ENCODE measurements around the gene RPA1. TPM values are rescaled to one million over a fixed set of nuclear protein-coding genes. Genes with fewer than 3 reads are reported as not detected.

Gene RPA1
- total RNA-seq (2022; extraction: Qiagen RNA extraction; ENCODE audit: low read depth) = 63.2 to 90.7 TPM (median 73.1 TPM) in 5 replicates

DNA sequence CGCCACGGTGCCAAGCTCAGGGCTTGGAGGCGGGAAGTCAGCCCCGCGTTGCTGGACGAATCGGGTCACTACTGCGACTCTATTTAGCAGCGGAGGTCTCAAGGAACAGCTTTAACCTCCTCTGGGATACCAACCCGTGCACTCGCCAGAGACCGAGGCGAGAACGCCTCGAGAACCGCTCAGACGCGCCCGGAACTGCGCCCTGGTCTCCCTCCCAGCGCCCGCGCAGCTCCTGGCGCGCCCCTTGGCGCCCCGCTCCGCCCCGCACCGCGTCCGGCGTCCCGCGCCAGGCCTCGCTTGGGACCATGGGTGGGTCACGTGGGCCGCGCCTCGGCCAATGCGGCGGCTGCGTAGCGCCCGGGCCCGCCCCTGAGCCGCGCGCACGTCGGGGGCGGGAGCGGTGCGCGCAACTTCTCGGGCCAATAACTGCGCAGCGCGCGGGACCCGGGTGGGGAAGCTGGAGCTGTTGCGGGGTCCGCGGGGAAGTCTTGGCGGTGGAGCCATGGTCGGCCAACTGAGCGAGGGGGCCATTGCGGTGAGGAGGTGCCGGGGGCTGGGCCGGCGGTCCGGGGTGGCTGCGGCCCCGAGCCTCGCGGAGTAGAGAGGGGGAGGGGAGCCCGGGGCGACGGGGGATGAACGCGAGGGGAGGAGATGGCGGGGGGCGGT, at the start of gene RPA1, which contains the start of gene SMYD4:
Gene RPA1, plus strand, starts transcription at position 414 of the 666 bp plus-strand sequence. Its CDS starts 89 bp downstream, at position 503.
Gene SMYD4, minus strand, starts transcription at position 311 of the 666 bp plus-strand sequence. CDS start 1,908 bp downstream, outside the sequence.

Other genes starting within 250 kb of the RPA1 start
- gene SLC43A2, start 201.2 kb upstream of the RPA1 start, total RNA-seq (2022; extraction: Qiagen RNA extraction; ENCODE audit: low read depth) = 4.0 to 8.0 TPM (median 7.2 TPM) in 5 replicates
- gene SCARF1, start 184.3 kb upstream of the RPA1 start, total RNA-seq (2022; extraction: Qiagen RNA extraction; ENCODE audit: low read depth) = 0.22 to 0.37 TPM (median 0.32 TPM) in 5 replicates
- 14.4 to 22.3 TPM (median 17.1 TPM) in 5 replicates for gene RILP, start 180.1 kb upstream of the RPA1 start, total RNA-seq (2022; extraction: Qiagen RNA extraction; ENCODE audit: low read depth)
- 254 to 337 TPM (median 268 TPM) in 5 replicates for gene PRPF8, start 145.1 kb upstream of the RPA1 start, total RNA-seq (2022; extraction: Qiagen RNA extraction; ENCODE audit: low read depth)
- gene TLCD2, start 119.6 kb upstream of the RPA1 start, total RNA-seq (2022; extraction: Qiagen RNA extraction; ENCODE audit: low read depth) = 0.98 to 1.6 TPM (median 1.5 TPM) in 5 replicates
- gene WDR81, start 105.3 kb upstream of the RPA1 start, total RNA-seq (2022; extraction: Qiagen RNA extraction; ENCODE audit: low read depth) = 21.5 to 32.7 TPM (median 29.3 TPM) in 5 replicates
- 1.2 to 2.1 TPM (median 2.0 TPM) in 5 replicates for gene SERPINF2, start 87.1 kb upstream of the RPA1 start, total RNA-seq (2022; extraction: Qiagen RNA extraction; ENCODE audit: low read depth)
- 1.4 to 2.3 TPM (median 2.0 TPM) in 5 replicates for gene SERPINF1, start 67.9 kb upstream of the RPA1 start, total RNA-seq (2022; extraction: Qiagen RNA extraction; ENCODE audit: low read depth)
- gene SMYD4, start 103 bp upstream of the RPA1 start, total RNA-seq (2022; extraction: Qiagen RNA extraction; ENCODE audit: low read depth) = 7.2 to 9.6 TPM (median 9.0 TPM) in 5 replicates
- 2.3 to 3.6 TPM (median 2.7 TPM) in 5 replicates for gene RTN4RL1, start 195.3 kb downstream of the RPA1 start, total RNA-seq (2022; extraction: Qiagen RNA extraction; ENCODE audit: low read depth)
- gene DPH1, start 200.1 kb downstream of the RPA1 start, total RNA-seq (2022; extraction: Qiagen RNA extraction; ENCODE audit: low read depth) = 36.7 to 44.4 TPM (median 42.3 TPM) in 5 replicates
- 57.6 to 93.3 TPM (median 79.2 TPM) in 5 replicates for gene OVCA2, start 212.0 kb downstream of the RPA1 start, total RNA-seq (2022; extraction: Qiagen RNA extraction; ENCODE audit: low read depth)
- gene HIC1, start 225.1 kb downstream of the RPA1 start, total RNA-seq (2022; extraction: Qiagen RNA extraction; ENCODE audit: low read depth) = 0.96 to 1.8 TPM (median 1.6 TPM) in 5 replicates

Measured in A549 treated with RU486 at 1 μM for 4 hours (cell line).